GM12878 (cell line): ENCODE data around the gene CHRNE. TPM values are rescaled to one million over a fixed set of nuclear protein-coding genes. Genes with fewer than 3 reads are reported as not detected.

ENCODE experiments used
- ATAC-seq: fragments of 200-7000 bp; cut with Tn5 transposase; 3 replicates; pipeline ENCODE4 v1.9.1; 2020; ENCODE audit warnings: mild to moderate bottlenecking, moderate library complexity
- BruUV-seq: library from RNA; stranded (reverse); fragments of 400-500 nt; replicated peaks from 2 replicates; lab custom pipeline; 2021; lab: Mats Ljungman, UMichigan
- CTCF ChIA-PET: fragments of 300-600 bp; sonication (Branson Sonifier 250); formaldehyde crosslinking; extraction: SDS; loops from one replicate; lab custom pipeline; 2021; ENCODE audit warnings: inconsistent platforms; lab: Yijun Ruan, JAX
- POLR2A ChIA-PET: fragments of 350-600 bp; formaldehyde crosslinking; extraction: SDS; loops from one replicate; lab custom pipeline; 2021; ENCODE audit warnings: inconsistent platforms; lab: Charles Lee
- RAD21 ChIA-PET: fragments of 300-600 bp; sonication (Branson Sonifier 250); formaldehyde crosslinking; loops from one replicate; lab custom pipeline; 2023; ENCODE audit warnings: antibody characterized with exemption; ENCODE audit not compliant: unreplicated experiment; lab: Charles Lee
- SMC1A ChIA-PET: fragments of 300-600 bp; sonication (Branson Sonifier 250); formaldehyde crosslinking; loops from one replicate; lab custom pipeline; 2023; ENCODE audit not compliant: unreplicated experiment, uncharacterized antibody; lab: Charles Lee
- DNase-seq: peaks from one replicate; pipeline ENCODE4 v3.0.0-alpha.2; 2011; ENCODE audit warnings: low read depth, low spot score
- FAIRE-seq: peaks from 3 replicates; lab custom pipeline; 2011; peaks lifted over from hg19 to GRCh38; lab: Jason Lieb, UNC
- H2AFZ ChIP-seq: 2 replicates; pipeline ENCODE4 v1.6.0; 2011; ENCODE audit warnings: low read depth, low read length, control low read depth; ENCODE audit not compliant: control insufficient read depth
- H3K27ac ChIP-seq: 2 replicates; pipeline ENCODE4 v1.5.1; 2011; ENCODE audit warnings: control low read depth; ENCODE audit not compliant: control insufficient read depth, insufficient read depth
- H3K27me3 ChIP-seq, 2 experiments: replicated peaks in 1 of 2; 2 replicates each; pipeline versions ENCODE4 v1.6.0 to v1.6.1; 2011; ENCODE audit warnings: low read length in 1 of 2; ENCODE audit not compliant: control insufficient read depth in 2 of 2, insufficient read depth in 2 of 2
- H3K36me3 ChIP-seq, 2 experiments: 2 replicates each; pipeline ENCODE4 v1.5.1; 2011; ENCODE audit warnings: low read length in 1 of 2; ENCODE audit not compliant: control insufficient read depth in 2 of 2, insufficient read depth in 2 of 2
- H3K4me1 ChIP-seq: 2 replicates; pipeline ENCODE4 v1.6.1; 2011; ENCODE audit warnings: mild to moderate bottlenecking, low read length, moderate library complexity, mixed read lengths; ENCODE audit not compliant: control insufficient read depth, insufficient read depth
- H3K4me2 ChIP-seq: 2 replicates; pipeline ENCODE4 v1.6.0; 2011; ENCODE audit warnings: control low read depth; ENCODE audit not compliant: control insufficient read depth, insufficient read depth
- H3K4me3 ChIP-seq: fragments of 200-600 bp; sonication (generic); 2 replicates; pipeline ENCODE4 v1.5.1; 2016
- H3K79me2 ChIP-seq: 2 replicates; pipeline ENCODE4 v1.6.0; 2011; ENCODE audit warnings: low read length; ENCODE audit not compliant: control insufficient read depth, insufficient read depth
- H3K9ac ChIP-seq: 2 replicates; pipeline ENCODE4 v1.8.0; 2011; ENCODE audit warnings: low read length, control low read depth, mixed read lengths; ENCODE audit not compliant: control insufficient read depth, insufficient read depth
- H3K9me3 ChIP-seq: replicated peaks from 3 replicates; pipeline ENCODE4 v1.5.1; 2011; ENCODE audit warnings: mild to moderate bottlenecking, low read length; ENCODE audit not compliant: control insufficient read depth, insufficient read depth
- H4K20me1 ChIP-seq: 2 replicates; pipeline ENCODE4 v1.6.0; 2011; ENCODE audit not compliant: control insufficient read depth, insufficient read depth
- EED ChIP-seq: sonication (generic); IDR thresholded peaks from 2 replicates; pipeline ENCODE4 v1.6.1; 2016; ENCODE audit warnings: antibody characterized with exemption, low read depth
- EGR1 ChIP-seq, 2 experiments: IDR thresholded peaks; 1 replicate in 1 of 2; 2 replicates in 1 of 2; pipeline ENCODE4 v1.6.1; 2011 to 2012; ENCODE audit warnings: low read depth in 2 of 2, low read length in 2 of 2, borderline replicate concordance in 1 of 2, mild to moderate bottlenecking in 1 of 2, moderate library complexity in 1 of 2
- HDAC2 ChIP-seq: fragments of 200-600 bp; sonication (generic); IDR thresholded peaks from 2 replicates; pipeline ENCODE4 v1.6.1; 2017
- LARP7 ChIP-seq: fragments of 450-650 bp; IDR thresholded peaks from 2 replicates; pipeline ENCODE4 v1.6.1; 2017; ENCODE audit warnings: mild to moderate bottlenecking
- MLLT1 ChIP-seq: fragments of 450-650 bp; IDR thresholded peaks from 2 replicates; pipeline ENCODE4 v1.6.1; 2016; ENCODE audit warnings: mild to moderate bottlenecking
- NBN ChIP-seq: fragments of 450-650 bp; IDR thresholded peaks from 2 replicates; pipeline ENCODE4 v1.6.1; 2016
- RUNX3 ChIP-seq: IDR thresholded peaks from 2 replicates; pipeline ENCODE4 v1.6.1; 2012; ENCODE audit warnings: low read length, inconsistent platforms
- SIN3A ChIP-seq: IDR thresholded peaks from 2 replicates; pipeline ENCODE4 v1.6.1; 2012; ENCODE audit warnings: low read depth, low read length, improper control_type of control experiment
- TCF7 ChIP-seq: IDR thresholded peaks from 2 replicates; pipeline ENCODE4 v1.6.1; 2014; ENCODE audit warnings: antibody characterized with exemption, borderline replicate concordance
- ZNF384 ChIP-seq: IDR thresholded peaks from 2 replicates; pipeline ENCODE4 v1.6.1; 2012; ENCODE audit warnings: low read depth, mild to moderate bottlenecking, low read length, improper control_type of control experiment, borderline replicate concordance
- ZSCAN29 ChIP-seq: fragments of 450-650 bp; IDR thresholded peaks from 2 replicates; pipeline ENCODE4 v1.6.1; 2017; ENCODE audit warnings: mild to moderate bottlenecking, moderate library complexity
- WGBS: methylation state at CpG from one replicate; pipeline ENCODE4 v1.1.6; 2016; ENCODE audit warnings: low lambda C conversion rate; ENCODE audit not compliant: insufficient replicate concordance, insufficient coverage; ENCODE audit errors: missing lambda C conversion rate; 5-methylcytosine and 5-hydroxymethylcytosine counted together
- in situ Hi-C: fragments of 300-500 bp; cut with MboI; formaldehyde crosslinking; loops from 9 replicates; pipeline ENCODE4 v1.14.3; 2018; ENCODE audit warnings: mixed read lengths
- intact Hi-C: fragments of 100-400 bp; cut with micrococcal nuclease; formaldehyde crosslinking; loops from one replicate; pipeline ENCODE4 v1.14.2; 2022; ENCODE audit not compliant: unreplicated experiment
- polyA plus RNA-seq, 11 experiments: library from polyadenylated mRNA; depleted of rRNA in 4 of 11; unstranded in 6 of 11; stranded (reverse) in 5 of 11; fragments of >200 nt; fragmentation: Nextera tagmentation in 4 of 11; fragmentation: Illumina TruSeq in 1 of 11; extraction: Ambion mirVana in 4 of 11; extraction: Trizol in 1 of 11; gene quantifications; 1 replicate in 1 of 11; 2 replicates in 10 of 11; pipeline versions ENCODE4 v1.2.1 to v1.2.3, GENCODE V29; 2011 to 2016; ENCODE audit warnings: inconsistent platforms in 2 of 11, missing spikeins in 2 of 11, low read depth in 1 of 11
- total RNA-seq, 4 experiments: library from RNA; depleted of rRNA in 3 of 4; stranded (reverse); fragments of >200 nt in 3 of 4; fragmentation: Illumina TruSeq in 1 of 4; extraction: Trizol in 1 of 4; gene quantifications; 2 replicates each; pipeline versions ENCODE4 v1.2.1 to v1.2.3, GENCODE V29; 2013 to 2021

The CHRNE gene
- total and polyA plus RNA-seq, 10 of the 15 experiments (the other 5 are each of a cell fraction or from before 2014, with no cell fraction given), result 0.05 to 0.11 (median 0.08) TPM; not detected in 6

GRCh38 chr17:4854111-4854681 lies 48.7 kb downstream of the CHRNE start (continued):
- TF ChIP-seq MLLT1 (no peak), TCF7 (no peak), SIN3A (no peak)

DNA sequence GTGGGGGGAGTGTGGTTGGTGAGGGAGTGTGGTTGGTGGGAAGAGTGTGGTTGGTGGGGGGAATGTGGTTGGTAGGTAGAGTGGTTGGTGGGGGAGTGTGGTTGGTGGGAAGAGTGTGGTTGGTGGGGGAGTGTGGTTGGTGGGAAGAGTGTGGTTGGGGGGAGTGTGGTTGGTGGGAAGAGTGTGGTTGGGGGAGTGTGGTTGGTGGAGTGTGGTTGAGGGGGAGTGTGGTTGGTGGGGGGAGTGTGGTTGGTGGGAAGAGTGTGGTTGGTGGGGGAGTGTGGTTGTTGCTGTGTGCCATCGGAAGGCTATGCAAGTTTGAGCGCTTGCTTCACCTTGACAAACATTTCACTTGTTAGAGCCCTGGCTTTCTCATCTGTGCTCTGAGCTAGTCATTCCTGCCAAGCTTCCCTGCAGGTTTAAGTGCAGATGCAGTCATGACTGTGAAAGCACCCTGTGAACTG lies 49.7 kb downstream of the CHRNE start:
- no peak for ATAC-seq

More for the DNA sequence above, 49.7 kb downstream of the CHRNE start:
- H3K9me3 ChIP-seq, result no peaks in the 10 kb centered on the region
- H3K79me2 ChIP-seq, result no peaks in the 10 kb centered on the region; the same call in none of the 2 replicates
- RAD21 ChIA-PET, result no interaction called here
- 79% methylated on average over 2 of the region's 2 CpGs for WGBS
- no peak overlapping the region for H3K4me2 ChIP-seq
- H2AFZ ChIP-seq, result no peak overlapping the region
- TF ChIP-seq NBN, result no peak
- TF ChIP-seq HDAC2, result no peak
- TF ChIP-seq TCF7, result no peak
- TF ChIP-seq ZNF384, result no peak
- 0 out of 3 replicates have a peak, but pooled peaks of 1 of the 2 experiments have one; percentile 8 for TF ChIP-seq EGR1 (IDR thresholded peaks at IDR 0.05; ENCODE audit: borderline replicate concordance in 1 of 2, low read depth in 2 of 2, low read length in 2 of 2)
- TF ChIP-seq EED, result peak; percentile 44
- peak; percentile 88 for TF ChIP-seq RUNX3
- TF ChIP-seq ZSCAN29, result no peak
- TF ChIP-seq LARP7, result no peak
- no peak for FAIRE-seq
- no peaks in the 10 kb centered on the region for H3K27me3 ChIP-seq
- no TSS peak for BruUV-seq
- POLR2A ChIA-PET, result no interaction called here
- H3K4me1 ChIP-seq, result no peaks in the 10 kb centered on the region
- H3K9ac ChIP-seq, result no peak overlapping the region
- peaks cover 1 to 3% of the 10 kb centered on the region in 2 experiments; a peak in 2 of 4 replicates for H3K36me3 ChIP-seq
- no peak overlapping the region for H3K27ac ChIP-seq
- in situ Hi-C loops, result no loop called here
- no peak overlapping the region for H3K4me3 ChIP-seq
- SMC1A ChIA-PET, result no interaction called here
- CTCF ChIA-PET, result no interaction called here
- intact Hi-C loops, result no loop called here
- H4K20me1 ChIP-seq, result peaks cover 2% of the 10 kb centered on the region; the same call in 1 of the 2 replicates
- DNase-seq, result no peak
